HepG2 (cell line): ENCODE measurements around the gene RHO.

Source experiments
- POLR2A ChIP-seq, 2 experiments: IDR thresholded peaks; 2 replicates each; pipeline ENCODE4 v1.6.1; 2011; ENCODE audit warnings: low read depth in 2 of 2, low read length in 2 of 2, mild to moderate bottlenecking in 1 of 2, moderate library complexity in 1 of 2; ENCODE audit not compliant: insufficient read depth in 1 of 2
- RNF2 ChIP-seq: fragments of 450-650 bp; conservative IDR thresholded peaks from 2 replicates; pipeline ENCODE4 v1.6.1; 2016; ENCODE audit warnings: low read depth
- SRSF1 ChIP-seq: fragments of 200-400 bp; formaldehyde crosslinking; optimal IDR thresholded peaks from 2 replicates; pipeline ENCODE3; 2017; ENCODE audit warnings: mild to moderate bottlenecking, low read depth, low read length, moderate library complexity
- USF2 ChIP-seq, 2 experiments: sonication (generic) in 1 of 2; formaldehyde crosslinking in 1 of 2; IDR thresholded peaks; 2 replicates each; pipeline versions ENCODE4 v1.5.1 to v1.6.1; 2011 to 2020; ENCODE audit warnings: borderline replicate concordance in 1 of 2, low read depth in 1 of 2, low read length in 1 of 2, mild to moderate bottlenecking in 1 of 2, missing genetic modification reagents in 1 of 2, moderate library complexity in 1 of 2
- ZNF264 ChIP-seq: sonication (generic); formaldehyde crosslinking; IDR thresholded peaks from 2 replicates; pipeline ENCODE4 v1.4.0; 2020; ENCODE audit warnings: missing genetic modification reagents

GRCh38 chr3:129531699-129532098 lies 3.3 kb downstream of the RHO start:
- no peak for TF ChIP-seq SRSF1
- TF ChIP-seq USF2 (IDR thresholded peaks at IDR 0.05; ENCODE audit: low read depth, low read length), result no peak
- TF ChIP-seq USF2 (CRISPR knock-in tag; IDR thresholded peaks at IDR 0.05; ENCODE audit: borderline replicate concordance), result no peak
- no peak for TF ChIP-seq RNF2
- TF ChIP-seq POLR2A (IDR thresholded peaks at IDR 0.05; ENCODE audit: insufficient read depth in 1 of 2, low read depth in 2 of 2, low read length in 2 of 2), result no peak
- no peak for TF ChIP-seq ZNF264 (CRISPR knock-in tag)
